DMS114 treated with DMSO at 0.1 percent for 48 hours (cell line): ENCODE measurements around the gene COA3.

ENCODE experiments used
- DNase-seq: peaks from one replicate; lab custom pipeline; 2025; ENCODE audit not compliant: unreplicated experiment; lab: John Stamatoyannopoulos, UW

COA3 gene

GRCh38 chr17:42818379-42818778 is 19.9 kb upstream of the COA3 start:
- DNase-seq, result no peak

GRCh38 chr17:42817866-42818265 is 19.4 kb upstream of the COA3 start:
- DNase-seq, result no peak

GRCh38 chr17:42814633-42815399 is 16.3 kb upstream of the COA3 start:
- DNase-seq, result no peak

GRCh38 chr17:42809250-42809649 is 10.7 kb upstream of the COA3 start:
- DNase-seq, result no peak

GRCh38 chr17:42806249-42806648 is 7.7 kb upstream of the COA3 start:
- DNase-seq, result no peak

GRCh38 chr17:42804918-42805367 is 6.4 kb upstream of the COA3 start:
- no peak for DNase-seq

GRCh38 chr17:42803074-42803883 is 4.8 kb upstream of the COA3 start:
- no peak for DNase-seq

GRCh38 chr17:42798011-42798382 is 507 bp downstream of the COA3 start:
- DNase-seq, result no peak

- no peak for DNase-seq
Observed at GRCh38 chr17:42797067-42798007, 1.2 kb downstream of the COA3 start.

- DNase-seq, result no peak
Observed at GRCh38 chr17:42796066-42796758, 2.3 kb downstream of the COA3 start.

GRCh38 chr17:42795465-42795864 is 3.0 kb downstream of the COA3 start:
- DNase-seq, result no peak

- no peak for DNase-seq
Observed at GRCh38 chr17:42795061-42795460, 3.4 kb downstream of the COA3 start.

- no peak for DNase-seq
Observed at GRCh38 chr17:42792545-42792944, 6.0 kb downstream of the COA3 start.

GRCh38 chr17:42791948-42792347 is 6.6 kb downstream of the COA3 start:
- DNase-seq, result no peak

GRCh38 chr17:42787266-42787665 is 11.2 kb downstream of the COA3 start:
- DNase-seq, result no peak

- no peak for DNase-seq
Observed at GRCh38 chr17:42784811-42785592, 13.5 kb downstream of the COA3 start.

- no peak for DNase-seq
Observed at GRCh38 chr17:42784409-42784808, 14.1 kb downstream of the COA3 start.

GRCh38 chr17:42783791-42784138 is 14.7 kb downstream of the COA3 start:
- DNase-seq, result no peak

- no peak for DNase-seq
Observed at GRCh38 chr17:42783062-42783790, 15.3 kb downstream of the COA3 start.
